Measurements from ENCODE around the gene ZSCAN21. TPM values are rescaled to one million over a fixed set of nuclear protein-coding genes. Genes with fewer than 3 reads are reported as not detected.
A peak's percentile ranks its signal among the peaks of the same experiment; 100 is the strongest.

The ZSCAN21 gene
- total and polyA plus RNA-seq, 10 of the 15 experiments (the other 5 are each of a cell fraction or from before 2014, with no cell fraction given): 1.9 to 9.6 (median 7.1) TPM

GRCh38 chr7:100100420-100101015 lies 50.9 kb downstream of the ZSCAN21 start (continued):
- TF ChIP-seq ATF2 (IDR thresholded peaks at IDR 0.05; ENCODE audit: low read length) (no peak), RUNX3 (IDR thresholded peaks at IDR 0.05; ENCODE audit: low read length) (peak; percentile 80), NR2F1 (conservative IDR thresholded peaks at IDR 0.05) (peak; percentile 57; the same call in 1 of the 2 replicates)

DNA sequence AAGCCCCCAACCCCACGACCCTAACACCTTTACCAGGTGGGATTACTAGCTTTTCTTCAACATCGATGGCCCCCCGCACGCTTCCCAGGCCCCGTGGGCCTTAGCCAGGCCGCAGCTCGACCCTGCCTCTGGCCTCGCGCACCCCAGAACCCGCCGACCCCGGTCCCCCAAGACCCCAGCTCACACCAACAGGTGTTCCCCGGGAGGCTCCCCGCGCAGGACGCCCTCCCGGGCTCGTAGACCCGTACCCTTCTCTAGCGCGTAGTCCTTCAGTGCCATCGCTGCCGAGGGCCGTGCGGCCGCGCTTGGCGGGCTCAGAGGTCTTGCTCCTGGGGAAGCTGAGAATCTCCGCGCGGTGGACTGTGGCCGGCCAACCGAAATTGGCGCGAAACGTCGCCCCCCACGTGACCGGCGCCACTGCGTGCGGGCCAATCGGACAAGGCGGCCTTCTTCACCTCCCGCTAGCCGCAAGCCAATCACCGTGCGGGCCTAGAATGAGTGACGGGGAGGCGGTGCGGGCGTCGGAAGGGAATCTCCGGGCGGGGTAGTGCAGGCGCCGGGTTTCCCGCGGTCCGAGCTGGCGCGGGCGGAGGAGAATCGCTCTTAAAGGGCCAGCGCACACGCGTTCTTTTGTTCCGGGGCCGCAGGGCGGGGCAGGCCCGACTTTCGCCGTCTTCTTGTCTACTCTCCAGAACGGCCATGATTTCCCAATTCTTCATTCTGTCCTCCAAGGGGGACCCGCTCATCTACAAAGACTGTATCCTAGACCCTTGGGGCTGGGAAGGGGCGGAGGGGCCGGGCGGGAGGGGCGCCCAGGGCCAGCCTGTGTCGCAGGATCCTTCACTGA lies 51.7 kb downstream of the ZSCAN21 start, which contains the start of the genes AP4M1 and MCM7:
TSS of gene AP4M1 (plus strand) at position 628 of the 847 bp plus-strand sequence. CDS start at position 700, 72 bp downstream.
TSS of gene MCM7 (minus strand) at position 382 of the 847 bp plus-strand sequence. CDS start at position 279, 103 bp downstream.
- H3K4me1 ChIP-seq (ENCODE audit: control insufficient read depth, insufficient read depth, low read length): peaks cover 16% of the 10 kb centered on the region
- peak within 1 kb of the TSS; percentile 98 for H3K9ac ChIP-seq (ENCODE audit: control insufficient read depth, insufficient read depth, low read length)
- ChIA-PET RAD21 (ENCODE audit: unreplicated experiment) (interaction anchor here (0.8 to 2.7 kb wide), 9 partner anchors 13 to 437 kb away, joined by 3 to 23 read pairs (median 5); partner anchors contain the start of genes MBLAC1 and TRIM4), CTCF (interaction anchor here (0.7 to 1.7 kb wide), 13 partner anchors 12 to 789 kb away, joined by 3 to 11 read pairs (median 3); no protein-coding TSS in a partner anchor), SMC1A (ENCODE audit: uncharacterized antibody, unreplicated experiment) (interaction anchor here (0.7 to 2.4 kb wide), 11 partner anchors 12 to 119 kb away, joined by 3 to 14 read pairs (median 3); no protein-coding TSS in a partner anchor), POLR2A (interaction anchor here (0.5 to 2.9 kb wide), 28 partner anchors 11 to 534 kb away, joined by 3 to 39 read pairs (median 4); partner anchors contain the start of genes CNPY4, COPS6, GAL3ST4 and LAMTOR4)
- H3K27me3 ChIP-seq (replicated peaks in 1 of 2; ENCODE audit: control insufficient read depth in 2 of 2, insufficient read depth in 2 of 2, low read length in 1 of 2): no peaks in the 10 kb centered on the region
- H4K20me1 ChIP-seq (ENCODE audit: control insufficient read depth, insufficient read depth): no peaks in the 10 kb centered on the region
- H3K36me3 ChIP-seq (ENCODE audit: control insufficient read depth in 2 of 2, insufficient read depth in 2 of 2, low read length in 1 of 2): peaks cover 27% of the 10 kb centered on the region in 2 experiments
- in situ Hi-C loops (cut with MboI) (no loop called here), intact Hi-C loops (cut with micrococcal nuclease; ENCODE audit: unreplicated experiment) (loop anchor here (1.0 to 2.0 kb wide), 3 partner anchors 19 to 48 kb away; partner anchors contain the start of gene LAMTOR4)
- DNase-seq (ENCODE audit: low read depth, low spot score): peak; percentile 92
- WGBS (ENCODE audit: insufficient coverage, insufficient replicate concordance, low lambda C conversion rate, missing lambda C conversion rate): under 1% methylated on average over 71 of the region's 80 CpGs
- peaks cover 29% of the 10 kb centered on the region for H3K79me2 ChIP-seq (ENCODE audit: control insufficient read depth, insufficient read depth, low read length)
- peak within 1 kb of the TSS; percentile 97 for H3K27ac ChIP-seq (ENCODE audit: control insufficient read depth, insufficient read depth)
- no peaks in the 10 kb centered on the region for H3K9me3 ChIP-seq (replicated peaks; ENCODE audit: control insufficient read depth, insufficient read depth, low read length)
- H3K4me2 ChIP-seq (ENCODE audit: control insufficient read depth, insufficient read depth): peak within 1 kb of the TSS; percentile 80
- peak; percentile 94 for ATAC-seq
- FAIRE-seq: peak; percentile 97
- H3K4me3 ChIP-seq: peak within 1 kb of the TSS; percentile 88
- no TSS peak for BruUV-seq (replicated peaks)
- H2AFZ ChIP-seq (ENCODE audit: control insufficient read depth, low read depth, low read length): peak within 1 kb of the TSS; percentile 72
- TF ChIP-seq SMC3 (IDR thresholded peaks at IDR 0.05; ENCODE audit: borderline replicate concordance, low read length): 0 out of 2 replicates have a peak, but pooled peaks have one; percentile 6
- TF ChIP-seq FOS (IDR thresholded peaks at IDR 0.05; ENCODE audit: borderline replicate concordance, extremely low read depth, insufficient read length): peak; percentile 14
- TF ChIP-seq ZNF687 (IDR thresholded peaks at IDR 0.05): no peak
- TF ChIP-seq SP1 (IDR thresholded peaks at IDR 0.05; ENCODE audit: low read depth, low read length): peak; percentile 94
- peak; percentile 9; the same call in 1 of the 2 replicates for TF ChIP-seq TBL1XR1 (IDR thresholded peaks at IDR 0.05; ENCODE audit: low read depth, low read length)
- TF ChIP-seq NKRF (conservative IDR thresholded peaks at IDR 0.05): peak; percentile 99

Data from GM12878 (cell line).